SJCRH30 (cell line): ENCODE data around the gene GNAO1. TPM values are rescaled to one million over a fixed set of nuclear protein-coding genes. Genes with fewer than 3 reads are reported as not detected.

ENCODE experiments used
- DNase-seq, 2 experiments: peaks; one replicate each; pipeline ENCODE4 v3.0.0-alpha.2; 2015 to 2020
- H3K27ac ChIP-seq: fragments of 250-450 bp; sonication (Bioruptor Pico); 2 replicates; pipeline ENCODE4 v1.5.1; 2020; ENCODE audit warnings: mild to moderate bottlenecking, moderate library complexity
- H3K27me3 ChIP-seq: fragments of 250-450 bp; sonication (Bioruptor Pico); 2 replicates; pipeline ENCODE4 v1.5.1; 2020; ENCODE audit warnings: mild to moderate bottlenecking, moderate library complexity
- H3K36me3 ChIP-seq: fragments of 250-450 bp; sonication (Bioruptor Pico); 2 replicates; pipeline ENCODE4 v1.5.1; 2020; ENCODE audit warnings: mild to moderate bottlenecking, moderate library complexity
- H3K4me1 ChIP-seq: fragments of 250-450 bp; sonication (Bioruptor Pico); 2 replicates; pipeline ENCODE4 v1.5.1; 2020; ENCODE audit warnings: mild to moderate bottlenecking, moderate library complexity
- H3K4me3 ChIP-seq: fragments of 250-450 bp; sonication (Bioruptor Pico); 2 replicates; pipeline ENCODE4 v1.5.1; 2020; ENCODE audit warnings: mild to moderate bottlenecking, moderate library complexity
- H3K9me3 ChIP-seq: fragments of 250-450 bp; sonication (Bioruptor Pico); replicated peaks from 2 replicates; pipeline ENCODE4 v1.5.1; 2020; ENCODE audit warnings: mild to moderate bottlenecking, moderate library complexity
- total RNA-seq: library from RNA; depleted of rRNA; stranded (reverse); fragments of >200 nt; shearing (Covaris generic); gene quantifications from 2 replicates; pipeline ENCODE4 v1.2.3, GENCODE V29; 2014

Gene GNAO1
- total RNA-seq, 1 experiment from 2014 or later, result 2.3 TPM

DNA sequence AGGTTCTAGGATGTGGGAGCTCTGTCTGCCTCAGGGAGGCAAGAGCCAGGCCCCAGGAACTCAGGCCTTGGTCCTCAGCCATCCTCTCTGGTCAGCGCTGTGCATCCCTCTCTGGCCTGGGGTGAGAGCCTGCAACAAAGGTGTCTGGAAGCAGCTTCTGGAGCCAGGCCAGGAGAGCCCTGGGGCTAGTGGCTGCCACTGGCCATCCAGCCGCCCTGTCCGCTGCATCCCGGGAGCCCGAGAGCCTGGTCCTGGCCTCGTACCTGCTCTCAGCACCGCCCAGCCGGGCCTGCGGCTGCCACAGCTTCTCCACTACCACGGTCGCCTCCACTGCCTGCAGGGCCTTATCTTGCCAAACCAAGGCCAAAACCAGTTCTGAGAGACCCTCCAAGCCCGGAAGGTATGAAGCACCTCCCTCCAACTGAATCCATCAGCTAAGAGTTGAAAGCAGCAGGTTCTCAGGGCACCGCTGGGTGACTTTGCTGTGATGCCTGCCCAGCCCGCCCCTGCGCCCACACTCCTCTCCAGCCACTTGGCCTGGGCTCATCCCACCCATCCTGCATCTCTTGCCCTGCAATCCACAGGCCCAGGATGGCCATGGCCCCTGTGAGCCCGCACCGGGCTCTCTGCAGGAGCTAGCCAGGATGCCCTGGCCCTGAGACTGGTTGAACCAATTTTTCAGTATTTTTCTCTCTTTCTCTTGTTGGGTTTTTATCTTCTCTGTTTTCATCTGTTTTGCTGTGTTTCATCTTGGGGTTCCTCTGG, 148.3 kb downstream of the GNAO1 start:
- Histone ChIP-seq H3K27me3 (no peaks in the 10 kb centered on the region), H3K4me1 (no peaks in the 10 kb centered on the region), H3K27ac (no peak overlapping the region), H3K36me3 (no peaks in the 10 kb centered on the region), H3K4me3 (no peak overlapping the region), H3K9me3 (no peaks in the 10 kb centered on the region)
- no peak for DNase-seq

GRCh38 chr16:56340416-56340815, 149.1 kb downstream of the GNAO1 start:
- no peaks in the 10 kb centered on the region for H3K36me3 ChIP-seq
- no peaks in the 10 kb centered on the region for H3K27me3 ChIP-seq
- no peak overlapping the region for H3K27ac ChIP-seq
- no peaks in the 10 kb centered on the region for H3K9me3 ChIP-seq
- no peak for DNase-seq
- H3K4me3 ChIP-seq, result no peak overlapping the region
- H3K4me1 ChIP-seq, result no peaks in the 10 kb centered on the region

DNA sequence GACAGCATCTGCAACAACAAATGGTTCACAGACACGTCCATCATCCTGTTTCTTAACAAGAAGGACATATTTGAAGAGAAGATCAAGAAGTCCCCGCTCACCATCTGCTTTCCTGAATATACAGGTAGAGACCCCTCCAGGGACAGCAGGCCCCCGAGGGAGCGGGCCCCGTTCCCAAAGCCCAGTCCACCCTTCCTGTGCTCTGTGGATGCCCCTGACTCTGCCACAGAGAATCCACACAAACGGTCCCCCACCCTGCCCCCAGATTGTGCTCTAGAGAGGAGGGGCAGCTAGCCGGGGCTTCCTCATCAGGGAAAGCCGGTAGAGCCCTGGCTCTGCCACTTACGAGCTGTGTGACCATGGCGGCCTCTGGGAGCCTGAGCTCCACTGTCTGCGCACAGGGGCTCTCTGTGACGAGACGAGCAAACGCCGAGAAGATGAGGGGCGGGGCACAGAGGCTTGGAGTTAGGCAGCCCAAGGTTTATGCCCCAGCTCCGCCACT, 149.6 kb downstream of the GNAO1 start:
- no peaks in the 10 kb centered on the region for H3K9me3 ChIP-seq
- no peaks in the 10 kb centered on the region for H3K27me3 ChIP-seq
- no peaks in the 10 kb centered on the region for H3K36me3 ChIP-seq
- no peaks in the 10 kb centered on the region for H3K4me1 ChIP-seq
- no peak for DNase-seq
- no peak overlapping the region for H3K27ac ChIP-seq
- no peak overlapping the region for H3K4me3 ChIP-seq

GRCh38 chr16:56341656-56342399, 150.5 kb downstream of the GNAO1 start:
- DNase-seq, result peak; percentile 25 to 47
- Histone ChIP-seq H3K27ac (no peak overlapping the region), H3K9me3 (no peaks in the 10 kb centered on the region), H3K4me1 (no peaks in the 10 kb centered on the region), H3K4me3 (no peak overlapping the region), H3K27me3 (no peaks in the 10 kb centered on the region), H3K36me3 (no peaks in the 10 kb centered on the region)

- H3K27me3 ChIP-seq, result no peaks in the 10 kb centered on the region
- H3K4me3 ChIP-seq, result no peak overlapping the region
- H3K27ac ChIP-seq, result no peak overlapping the region
- no peak for DNase-seq
- H3K4me1 ChIP-seq, result no peaks in the 10 kb centered on the region
- H3K36me3 ChIP-seq, result no peaks in the 10 kb centered on the region
- no peaks in the 10 kb centered on the region for H3K9me3 ChIP-seq
Observed at GRCh38 chr16:56343661-56344517, 152.6 kb downstream of the GNAO1 start.

DNA sequence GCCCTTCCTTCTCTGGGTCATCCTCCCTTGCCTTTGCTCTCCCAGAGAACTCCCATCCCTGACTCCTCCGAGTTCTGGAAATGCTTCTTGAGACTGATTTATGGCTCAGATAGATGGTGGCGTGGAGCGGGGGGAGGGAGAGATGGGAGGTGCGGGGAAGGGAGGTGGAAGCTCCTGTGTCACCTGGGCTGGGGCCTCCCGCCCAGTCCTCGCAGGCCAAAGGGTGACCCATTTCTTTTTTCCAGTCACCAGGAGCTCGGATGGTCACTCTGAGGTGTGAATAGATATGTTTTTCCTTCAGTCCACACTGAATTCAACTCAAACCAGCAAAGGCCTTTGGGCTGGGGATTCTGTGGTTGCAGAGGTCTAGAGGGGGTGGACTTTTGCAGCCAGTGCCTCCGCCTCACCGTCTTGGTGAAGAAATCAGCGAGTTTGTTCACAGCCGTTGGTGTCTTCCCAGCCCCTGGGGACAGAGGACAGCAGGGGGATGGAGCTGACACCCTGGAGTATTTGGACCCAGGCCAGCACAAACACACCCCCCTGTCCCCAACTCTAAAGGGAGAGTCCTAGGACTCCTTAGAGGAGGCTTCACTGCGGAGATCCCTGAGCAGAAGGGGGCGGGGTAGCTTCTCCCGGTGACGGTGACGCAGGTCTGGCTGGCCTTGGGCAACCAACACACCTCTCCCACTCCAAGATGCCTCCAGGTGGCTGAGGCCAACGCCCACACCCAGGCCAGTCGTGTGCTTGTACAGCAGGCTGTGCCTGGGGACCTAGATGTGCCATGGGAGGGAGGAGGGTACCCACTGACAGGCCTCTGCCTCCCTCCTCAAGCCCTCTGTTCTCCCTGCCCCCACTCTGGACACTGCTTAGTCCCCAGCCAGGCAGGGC, 153.5 kb downstream of the GNAO1 start:
- Histone ChIP-seq H3K36me3 (no peaks in the 10 kb centered on the region), H3K9me3 (no peaks in the 10 kb centered on the region), H3K4me3 (no peak overlapping the region), H3K27me3 (no peaks in the 10 kb centered on the region), H3K4me1 (no peaks in the 10 kb centered on the region), H3K27ac (no peak overlapping the region)
- no peak for DNase-seq

GRCh38 chr16:56345406-56346050, 154.2 kb downstream of the GNAO1 start:
- H3K4me3 ChIP-seq, result no peak overlapping the region
- H3K36me3 ChIP-seq, result no peaks in the 10 kb centered on the region
- no peaks in the 10 kb centered on the region for H3K4me1 ChIP-seq
- no peaks in the 10 kb centered on the region for H3K27me3 ChIP-seq
- no peak for DNase-seq
- H3K27ac ChIP-seq, result no peak overlapping the region
- no peaks in the 10 kb centered on the region for H3K9me3 ChIP-seq

GRCh38 chr16:56346131-56346890, 155.0 kb downstream of the GNAO1 start:
- Histone ChIP-seq H3K27me3 (no peaks in the 10 kb centered on the region), H3K27ac (no peak overlapping the region), H3K4me1 (no peaks in the 10 kb centered on the region), H3K9me3 (no peaks in the 10 kb centered on the region), H3K36me3 (no peaks in the 10 kb centered on the region), H3K4me3 (no peak overlapping the region)
- DNase-seq, result no peak

GRCh38 chr16:56347166-56347565, 155.9 kb downstream of the GNAO1 start:
- Histone ChIP-seq H3K27ac (no peak overlapping the region), H3K36me3 (no peaks in the 10 kb centered on the region), H3K27me3 (no peaks in the 10 kb centered on the region), H3K9me3 (no peaks in the 10 kb centered on the region), H3K4me3 (no peak overlapping the region), H3K4me1 (no peaks in the 10 kb centered on the region)
- no peak for DNase-seq

DNA sequence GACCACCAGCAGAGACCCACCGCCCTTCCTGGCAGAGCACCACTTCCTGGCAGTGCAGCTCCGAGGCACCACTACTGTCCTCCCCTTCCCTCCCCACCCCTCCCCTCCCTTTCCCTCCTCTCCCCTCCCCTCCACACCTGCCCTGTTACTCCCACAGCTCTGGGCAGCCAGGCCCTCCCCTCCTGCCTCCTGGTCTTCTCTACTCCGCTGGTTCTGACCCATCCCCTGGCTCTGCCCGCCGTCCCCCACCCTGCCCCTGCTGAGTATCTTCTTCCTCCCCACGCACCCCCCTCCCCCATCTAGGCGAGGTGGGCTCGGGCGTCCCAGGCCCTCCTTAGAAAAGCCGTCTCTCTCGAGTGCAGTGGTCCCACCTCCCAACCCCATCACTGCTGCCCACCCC, 156.4 kb downstream of the GNAO1 start:
- Histone ChIP-seq H3K36me3 (no peaks in the 10 kb centered on the region), H3K4me1 (no peaks in the 10 kb centered on the region), H3K27ac (no peak overlapping the region), H3K27me3 (no peaks in the 10 kb centered on the region), H3K9me3 (no peaks in the 10 kb centered on the region), H3K4me3 (no peak overlapping the region)
- DNase-seq, result no peak

DNA sequence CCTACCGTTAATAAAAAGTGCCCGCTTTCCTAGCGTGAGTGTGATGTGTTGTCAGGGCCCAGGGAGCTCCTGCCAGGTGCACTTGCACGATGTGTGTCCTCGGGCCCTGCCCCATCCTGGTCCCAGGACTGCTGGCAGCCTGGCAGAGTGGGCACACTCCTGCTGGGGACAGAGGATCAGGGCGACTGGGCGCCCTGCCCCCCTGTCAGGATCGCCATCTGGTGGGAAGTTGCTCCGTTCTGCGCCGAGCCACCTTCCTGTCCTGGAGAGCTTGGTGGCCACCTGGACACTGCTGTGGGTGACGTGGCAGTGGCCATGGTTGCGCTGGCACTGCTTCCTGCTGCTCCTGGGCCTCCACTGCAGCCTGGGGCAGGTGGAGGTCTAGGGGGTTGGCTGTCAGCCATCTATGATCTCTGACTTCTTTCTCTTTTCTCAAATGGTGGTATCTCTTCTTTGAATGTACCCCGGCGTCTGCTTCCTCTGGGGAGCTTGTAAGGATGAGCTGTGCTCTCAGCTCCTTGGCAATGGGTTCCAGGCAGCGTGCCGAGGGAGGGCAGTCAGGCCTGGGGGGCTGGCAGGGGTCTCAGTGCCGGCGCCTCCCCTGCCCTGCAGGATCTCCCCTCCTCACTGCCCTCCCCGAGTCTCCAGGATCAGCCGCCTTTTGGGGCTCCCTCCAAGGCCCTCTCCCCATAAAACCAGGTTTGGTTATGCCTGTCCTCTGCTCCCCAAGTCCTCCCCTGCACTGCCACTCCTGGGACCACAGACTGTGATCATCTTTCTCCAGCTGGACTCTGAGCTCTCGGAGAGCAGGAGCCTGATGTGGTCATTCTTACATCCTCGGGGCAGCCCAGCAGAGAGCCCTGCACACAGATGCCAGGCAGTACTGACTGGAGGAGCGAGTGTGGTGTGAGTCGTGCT, 157.1 kb downstream of the GNAO1 start:
- H3K4me3 ChIP-seq, result no peak overlapping the region
- H3K36me3 ChIP-seq, result no peaks in the 10 kb centered on the region
- no peak overlapping the region for H3K27ac ChIP-seq
- H3K4me1 ChIP-seq, result no peaks in the 10 kb centered on the region
- no peak for DNase-seq
- no peaks in the 10 kb centered on the region for H3K9me3 ChIP-seq
- H3K27me3 ChIP-seq, result no peaks in the 10 kb centered on the region

- H3K9me3 ChIP-seq, result no peaks in the 10 kb centered on the region
- no peaks in the 10 kb centered on the region for H3K36me3 ChIP-seq
- H3K27me3 ChIP-seq, result no peaks in the 10 kb centered on the region
- no peak overlapping the region for H3K27ac ChIP-seq
- no peak for DNase-seq
- H3K4me3 ChIP-seq, result no peak overlapping the region
- no peaks in the 10 kb centered on the region for H3K4me1 ChIP-seq
Observed at GRCh38 chr16:56349086-56349415, 157.8 kb downstream of the GNAO1 start.
